Measurements from ENCODE around the gene UMODL1.

The UMODL1 gene

GRCh38 chr21:42142141-42142540 lies 71.0 kb downstream of the UMODL1 start:
- H3K79me2 ChIP-seq (ENCODE audit: low read length): no peaks in the 10 kb centered on the region
- no peaks in the 10 kb centered on the region for H3K9me3 ChIP-seq (replicated peaks; ENCODE audit: insufficient read depth, low read length)
- no peaks in the 10 kb centered on the region for H3F3A ChIP-seq (ENCODE audit: insufficient read depth, low read length)
- no peak overlapping the region for H3K4me3 ChIP-seq (ENCODE audit: low read length)
- DNase-seq: no peak
- H3K9ac ChIP-seq (ENCODE audit: low read length): no peak overlapping the region
- H3K4me1 ChIP-seq (ENCODE audit: low read length): no peaks in the 10 kb centered on the region
- no peaks in the 10 kb centered on the region for H3K36me3 ChIP-seq (replicated peaks; ENCODE audit: insufficient read depth, low read length)
- no peak overlapping the region for H3K27ac ChIP-seq (ENCODE audit: low read length)
- peaks cover 36% of the 10 kb centered on the region for H3K27me3 ChIP-seq (replicated peaks; ENCODE audit: insufficient read depth, low read length)
- H4K20me1 ChIP-seq (ENCODE audit: insufficient read depth, low read length): no peaks in the 10 kb centered on the region
- no peaks in the 10 kb centered on the region for H3K9me2 ChIP-seq (replicated peaks; ENCODE audit: insufficient read depth, low read length)
- H3K4me2 ChIP-seq (ENCODE audit: low read depth, low read length): no peak overlapping the region
- no peak overlapping the region for H2AFZ ChIP-seq (ENCODE audit: low read length)
- TF ChIP-seq CTCF (IDR thresholded peaks at IDR 0.05; ENCODE audit: low read length) (no peak), EZH2phosphoT487 (IDR thresholded peaks at IDR 0.05; ENCODE audit: low read length) (no peak), EZH2 (optimal IDR thresholded peaks at IDR 0.05; ENCODE audit: low read depth, low read length) (no peak)

GRCh38 chr21:42142627-42143026 lies 71.5 kb downstream of the UMODL1 start:
- Histone ChIP-seq H3K9me3 (replicated peaks; ENCODE audit: insufficient read depth, low read length) (no peaks in the 10 kb centered on the region), H3K9me2 (replicated peaks; ENCODE audit: insufficient read depth, low read length) (no peaks in the 10 kb centered on the region), H3K79me2 (ENCODE audit: low read length) (no peaks in the 10 kb centered on the region), H3K4me3 (ENCODE audit: low read length) (no peak overlapping the region), H4K20me1 (ENCODE audit: insufficient read depth, low read length) (no peaks in the 10 kb centered on the region), H3K27ac (ENCODE audit: low read length) (no peak overlapping the region), H3K4me1 (ENCODE audit: low read length) (no peaks in the 10 kb centered on the region), H3K36me3 (replicated peaks; ENCODE audit: insufficient read depth, low read length) (no peaks in the 10 kb centered on the region), H2AFZ (ENCODE audit: low read length) (no peak overlapping the region), H3K27me3 (replicated peaks; ENCODE audit: insufficient read depth, low read length) (peaks cover 41% of the 10 kb centered on the region), H3F3A (ENCODE audit: insufficient read depth, low read length) (no peaks in the 10 kb centered on the region), H3K9ac (ENCODE audit: low read length) (no peak overlapping the region), H3K4me2 (ENCODE audit: low read depth, low read length) (no peak overlapping the region)
- no peak for DNase-seq
- no peak for TF ChIP-seq CTCF (IDR thresholded peaks at IDR 0.05; ENCODE audit: low read length)

GRCh38 chr21:42143111-42143510 lies 72.0 kb downstream of the UMODL1 start:
- Histone ChIP-seq H4K20me1 (ENCODE audit: insufficient read depth, low read length) (no peaks in the 10 kb centered on the region), H2AFZ (ENCODE audit: low read length) (no peak overlapping the region), H3K9ac (ENCODE audit: low read length) (no peak overlapping the region), H3K27ac (ENCODE audit: low read length) (no peak overlapping the region), H3K4me3 (ENCODE audit: low read length) (no peak overlapping the region), H3K79me2 (ENCODE audit: low read length) (no peaks in the 10 kb centered on the region), H3F3A (ENCODE audit: insufficient read depth, low read length) (no peaks in the 10 kb centered on the region), H3K27me3 (replicated peaks; ENCODE audit: insufficient read depth, low read length) (peaks cover 46% of the 10 kb centered on the region), H3K9me3 (replicated peaks; ENCODE audit: insufficient read depth, low read length) (no peaks in the 10 kb centered on the region), H3K4me1 (ENCODE audit: low read length) (no peaks in the 10 kb centered on the region), H3K4me2 (ENCODE audit: low read depth, low read length) (no peak overlapping the region), H3K36me3 (replicated peaks; ENCODE audit: insufficient read depth, low read length) (no peaks in the 10 kb centered on the region), H3K9me2 (replicated peaks; ENCODE audit: insufficient read depth, low read length) (no peaks in the 10 kb centered on the region)
- no peak for DNase-seq
- TF ChIP-seq EZH2phosphoT487 (IDR thresholded peaks at IDR 0.05; ENCODE audit: low read length): no peak
- TF ChIP-seq CTCF (IDR thresholded peaks at IDR 0.05; ENCODE audit: low read length): no peak
- TF ChIP-seq EZH2 (optimal IDR thresholded peaks at IDR 0.05; ENCODE audit: low read depth, low read length): no peak

All from MM.1S (cell line).